Activated gamma-delta T cell treated with Interleukin-2 at 50 U/mL for 16 hours (primary cell): Measurements from ENCODE around the gene BIRC3.
"Not testable (repeated sequence)": the region's sequence is repeated elsewhere in the genome, so short reads cannot be mapped to it uniquely, and the experiment has no call there.

ENCODE experiments used
- DNase-seq: peaks from one replicate; pipeline ENCODE4 v3.0.0-alpha.2; 2020

The BIRC3 gene

DNA sequence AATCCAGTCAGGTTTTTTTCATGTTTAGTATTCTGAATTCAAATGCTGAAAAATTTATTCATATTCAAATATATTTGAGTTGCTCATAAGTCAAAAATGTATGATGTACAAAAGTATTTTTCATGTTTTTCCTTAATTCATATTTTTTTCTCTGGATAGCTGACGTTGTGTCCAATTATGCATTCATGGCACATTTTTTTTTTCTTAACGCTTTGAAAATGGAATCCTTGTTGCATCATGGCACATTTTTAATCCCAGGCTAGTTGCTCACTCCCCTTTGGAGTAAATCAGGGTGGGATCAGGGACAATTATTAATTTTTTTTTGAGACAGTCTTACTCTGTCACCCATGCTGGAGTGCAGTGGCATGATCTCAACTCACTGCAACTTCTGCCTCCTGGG is 14.1 kb downstream of the BIRC3 start:
- no peak for DNase-seq

DNA sequence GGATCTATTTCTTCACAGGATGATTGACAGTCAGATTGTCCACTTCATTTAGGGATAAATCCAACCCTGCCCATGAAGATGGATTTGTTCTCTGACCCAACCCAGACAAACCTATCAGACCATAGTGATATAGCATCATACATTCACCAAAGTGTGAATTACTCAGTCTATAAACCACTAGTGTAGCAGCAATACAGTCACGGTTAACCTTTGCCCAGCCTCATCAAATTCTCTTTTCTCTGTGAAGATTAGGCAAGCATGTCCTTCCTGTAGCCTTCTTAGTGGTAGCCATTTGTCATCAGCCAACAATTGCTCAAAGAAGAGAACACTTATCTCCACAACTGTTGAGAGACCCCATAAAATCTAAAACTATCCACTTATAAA is 15.3 kb downstream of the BIRC3 start:
- DNase-seq, result no peak

GRCh38 chr11:102338479-102339010 is 21.3 kb downstream of the BIRC3 start:
- no peak for DNase-seq

GRCh38 chr11:102341311-102341710 is 24.0 kb downstream of the BIRC3 start:
- DNase-seq, result not testable (repeated sequence)

DNA sequence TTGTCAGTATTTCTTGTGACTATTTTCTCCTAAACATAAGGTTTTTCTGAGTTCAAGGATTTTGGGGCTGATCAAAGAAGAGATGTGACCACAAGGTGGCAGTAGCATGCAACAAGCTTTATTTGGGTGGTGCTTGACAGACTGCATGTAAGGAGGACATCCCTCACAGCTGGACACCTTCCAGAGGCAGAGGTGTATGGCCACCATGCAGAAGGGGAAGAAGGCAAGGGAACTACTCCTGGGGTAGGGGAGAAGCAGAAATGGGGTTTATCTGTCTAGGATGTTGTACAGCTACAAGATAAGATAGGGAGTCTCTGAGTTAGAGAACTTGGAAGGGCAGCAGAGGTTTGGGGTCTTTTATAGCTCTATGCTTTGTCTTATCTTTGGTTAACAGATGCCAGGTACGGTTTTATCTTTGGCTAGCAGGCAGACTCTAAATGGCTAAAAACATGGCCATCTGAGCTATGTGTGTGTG is 24.6 kb downstream of the BIRC3 start:
- DNase-seq, result peak; percentile 74

DNA sequence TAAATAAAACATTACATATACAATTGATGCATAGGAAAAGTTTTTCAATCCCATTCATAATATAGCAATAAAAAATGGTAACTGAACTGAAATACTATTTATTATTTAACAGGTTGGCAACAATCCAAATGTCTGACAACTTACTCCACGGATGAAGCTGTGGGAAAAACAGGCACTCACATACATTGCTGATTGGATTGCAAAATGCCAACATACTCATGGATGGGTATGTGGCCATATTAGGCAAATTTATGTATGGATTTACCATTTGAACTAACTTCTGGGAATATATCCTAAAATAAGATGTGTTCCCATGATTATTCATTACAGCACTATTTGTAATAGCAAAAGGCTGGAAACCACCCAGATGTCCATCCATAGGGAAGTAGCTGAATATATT is 26.5 kb downstream of the BIRC3 start:
- DNase-seq, result no peak

GRCh38 chr11:102345904-102346303 is 28.6 kb downstream of the BIRC3 start:
- DNase-seq, result peak; percentile 10

DNA sequence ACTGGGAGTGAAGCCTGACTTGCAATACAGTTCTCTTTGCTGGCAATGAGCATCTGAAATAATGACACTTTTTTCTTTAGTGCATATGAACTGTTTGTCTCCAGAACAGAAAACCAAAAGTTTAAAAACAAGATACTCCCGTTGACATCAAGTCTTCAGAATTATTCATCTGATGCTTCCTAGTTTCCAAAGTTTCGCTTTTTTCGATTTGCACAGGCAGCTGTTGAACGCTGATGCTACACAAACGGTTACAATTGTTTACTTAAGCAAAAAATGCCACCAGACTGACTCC is 29.1 kb downstream of the BIRC3 start:
- DNase-seq, result no peak

- peak; percentile 91 for DNase-seq
These were observed 29.6 kb downstream of the BIRC3 start, which contains the start of gene BIRC2 for GRCh38 chr11:102346748-102347461. BIRC2 (plus strand) TSS chr11:102347214; CDS start chr11:102349855, 2,641 bp downstream.

DNA sequence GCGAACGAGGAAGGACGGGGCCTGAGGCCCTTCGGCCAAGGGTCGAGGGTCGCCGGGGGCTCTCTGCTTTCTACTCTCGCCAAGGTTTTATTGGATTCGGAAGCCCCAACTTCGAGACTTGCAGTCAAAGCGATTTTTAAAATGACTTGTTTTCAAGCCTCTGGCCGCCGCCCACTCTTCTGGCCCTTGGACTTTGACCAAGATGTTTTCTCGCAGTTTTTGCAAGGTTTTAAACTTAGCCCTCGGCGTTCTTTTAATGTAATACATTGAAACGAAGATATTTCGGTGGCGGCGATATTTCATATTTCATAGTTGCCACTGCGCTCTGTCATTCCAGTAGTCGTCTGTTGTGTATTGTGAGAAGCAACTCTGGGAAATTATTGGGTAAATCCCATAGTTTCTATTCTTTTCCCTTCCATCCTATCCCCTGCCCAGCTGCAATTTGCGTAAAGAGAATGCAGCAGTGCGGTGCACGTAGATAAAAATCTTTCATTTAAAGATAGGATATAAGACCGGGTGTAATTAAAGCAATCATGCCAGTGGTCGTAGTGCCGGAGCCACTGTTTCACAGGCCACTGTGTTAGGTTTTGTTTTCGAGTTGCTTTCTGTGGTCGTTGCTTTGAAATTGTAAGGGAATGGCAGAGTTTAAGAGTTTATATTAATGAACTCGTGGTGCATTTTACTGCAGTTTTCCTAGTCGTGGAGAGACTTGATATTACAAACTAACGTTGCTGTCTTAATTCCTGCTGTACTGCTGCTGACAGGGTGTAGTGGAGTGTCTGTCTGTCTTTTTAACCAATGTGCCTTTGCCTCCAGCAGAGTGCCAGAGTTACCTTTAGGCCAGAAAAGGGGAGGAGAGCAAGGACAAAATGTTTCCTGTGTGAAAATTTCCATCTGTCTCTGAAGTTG is 30.4 kb downstream of the BIRC3 start:
- DNase-seq, result no peak

DNA sequence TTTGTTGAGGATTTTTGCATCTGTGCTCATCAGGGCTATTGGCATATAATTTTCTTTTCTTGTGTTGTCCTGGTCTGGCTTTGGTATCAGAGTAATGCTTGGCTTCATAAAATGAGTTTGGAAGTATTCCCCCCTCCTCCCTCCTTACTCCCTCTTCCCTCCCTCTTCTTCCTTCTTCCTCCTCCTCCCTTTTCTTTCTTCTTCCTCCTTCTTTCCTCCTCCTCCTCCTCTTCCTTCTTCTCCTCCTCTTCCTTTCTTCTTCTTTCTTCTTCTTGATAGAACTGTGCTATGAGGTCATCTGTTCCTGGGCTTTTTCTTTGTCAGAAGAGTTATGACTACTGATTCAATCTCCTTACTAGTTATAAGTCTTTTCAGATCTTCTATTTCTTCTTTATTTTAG is 39.8 kb downstream of the BIRC3 start:
- no peak for DNase-seq

DNA sequence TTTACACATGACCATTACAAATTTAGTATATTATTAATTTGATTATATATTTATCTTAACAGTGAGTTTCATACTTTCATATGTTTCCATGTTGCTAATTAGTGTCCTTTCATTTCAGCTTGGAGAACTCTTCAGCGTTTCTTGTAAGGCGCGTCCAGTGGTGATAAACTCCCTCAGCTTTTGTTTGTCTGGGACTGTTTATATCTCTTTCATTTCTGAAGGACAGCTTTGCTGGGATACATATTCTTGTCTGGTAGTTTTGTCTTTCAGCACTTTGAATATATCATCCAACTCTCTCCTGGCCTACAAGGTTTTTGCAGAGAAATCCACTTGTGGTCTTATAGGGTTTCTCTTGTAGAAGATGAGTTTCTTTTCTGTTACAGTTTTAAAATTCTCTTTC is 42.1 kb downstream of the BIRC3 start:
- DNase-seq, result no peak

DNA sequence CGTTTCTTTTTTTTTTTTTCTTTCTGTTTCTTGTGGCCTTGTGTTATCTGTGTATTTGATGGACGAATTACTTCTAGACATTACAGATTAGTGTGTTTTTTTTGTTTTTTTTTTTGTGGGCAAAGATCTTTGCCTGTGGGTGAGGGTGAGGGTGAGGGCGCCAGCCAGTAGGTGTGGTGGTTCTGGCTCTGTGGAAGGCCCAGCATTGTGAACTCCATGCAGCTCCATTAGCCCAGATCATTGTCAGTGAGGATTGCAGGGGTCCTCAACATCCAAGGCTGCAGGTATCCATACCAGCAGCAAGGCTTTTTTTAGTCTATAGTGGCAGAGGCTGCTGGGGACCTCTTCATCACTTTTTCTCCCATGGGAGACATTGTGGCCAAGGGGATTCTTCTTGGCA is 43.4 kb downstream of the BIRC3 start:
- peak; percentile 32 for DNase-seq

DNA sequence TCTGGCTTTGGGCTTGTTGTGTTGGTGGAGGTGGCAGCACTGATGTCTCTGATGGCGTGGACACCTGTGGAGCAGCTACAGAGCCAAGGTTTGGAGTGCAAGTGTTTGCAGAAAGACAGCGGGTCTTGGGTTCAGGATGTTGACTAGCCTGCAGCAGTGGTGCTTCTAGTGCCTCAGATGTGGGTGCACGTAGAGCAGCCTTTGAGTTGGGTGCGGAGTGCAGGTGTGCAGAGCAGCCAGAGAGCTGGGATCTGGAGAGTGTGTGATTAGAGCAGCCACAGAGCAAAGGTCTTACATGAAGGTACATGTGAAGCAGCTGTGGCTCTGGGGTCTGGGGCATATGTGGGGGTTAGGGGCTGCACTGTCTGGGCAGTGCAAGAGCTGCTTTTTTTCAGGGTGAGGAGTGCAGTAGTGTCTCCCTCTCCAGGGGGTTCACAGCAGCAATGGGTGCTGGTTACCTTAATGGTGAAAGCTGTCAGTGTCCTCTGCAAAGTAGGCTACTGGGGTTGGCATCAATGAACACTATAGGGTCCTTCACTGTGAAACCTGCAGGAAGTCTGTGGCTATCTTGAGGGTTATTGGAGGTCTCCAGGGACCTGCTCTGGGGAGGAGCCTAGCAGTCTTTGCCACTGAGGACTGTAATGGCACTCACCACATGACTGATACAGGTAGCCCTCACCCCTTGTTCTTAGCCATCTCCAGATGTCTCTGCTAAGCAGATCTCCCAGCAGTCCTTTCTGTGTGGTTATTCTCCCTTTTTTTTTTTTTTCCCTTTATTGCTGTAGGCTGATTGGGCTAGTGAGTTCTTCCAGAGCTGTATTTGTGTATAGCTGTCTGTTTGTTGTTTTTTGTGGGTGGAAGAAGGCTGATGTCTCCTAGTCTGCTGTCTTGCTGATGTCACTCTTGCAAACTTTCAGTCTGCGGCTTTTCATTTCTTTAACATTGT is 44.1 kb downstream of the BIRC3 start:
- DNase-seq, result peak; percentile 51

DNA sequence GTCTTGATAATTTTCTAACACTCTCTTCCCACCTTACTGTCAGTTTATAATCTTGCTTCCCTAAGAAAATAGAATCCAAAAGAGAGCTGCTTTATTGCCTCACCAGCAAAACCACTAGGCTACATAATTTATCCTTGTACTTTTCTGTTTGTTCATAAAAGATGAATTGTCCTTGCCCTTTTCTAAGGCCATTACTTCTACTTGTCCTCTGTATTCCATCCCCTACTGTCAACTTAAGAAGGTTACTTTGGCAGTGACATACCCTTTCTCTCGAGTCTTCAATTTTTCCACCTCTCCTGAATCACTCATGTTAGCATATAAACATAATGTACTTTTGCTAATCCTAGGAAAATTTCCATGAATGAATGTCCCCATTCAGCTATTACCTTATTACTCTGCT is 47.7 kb downstream of the BIRC3 start:
- no peak for DNase-seq

- DNase-seq, result no peak
These were observed 50.1 kb downstream of the BIRC3 start for GRCh38 chr11:102367364-102367763.

- DNase-seq, result no peak
These were observed 51.2 kb downstream of the BIRC3 start for GRCh38 chr11:102368472-102368871.

DNA sequence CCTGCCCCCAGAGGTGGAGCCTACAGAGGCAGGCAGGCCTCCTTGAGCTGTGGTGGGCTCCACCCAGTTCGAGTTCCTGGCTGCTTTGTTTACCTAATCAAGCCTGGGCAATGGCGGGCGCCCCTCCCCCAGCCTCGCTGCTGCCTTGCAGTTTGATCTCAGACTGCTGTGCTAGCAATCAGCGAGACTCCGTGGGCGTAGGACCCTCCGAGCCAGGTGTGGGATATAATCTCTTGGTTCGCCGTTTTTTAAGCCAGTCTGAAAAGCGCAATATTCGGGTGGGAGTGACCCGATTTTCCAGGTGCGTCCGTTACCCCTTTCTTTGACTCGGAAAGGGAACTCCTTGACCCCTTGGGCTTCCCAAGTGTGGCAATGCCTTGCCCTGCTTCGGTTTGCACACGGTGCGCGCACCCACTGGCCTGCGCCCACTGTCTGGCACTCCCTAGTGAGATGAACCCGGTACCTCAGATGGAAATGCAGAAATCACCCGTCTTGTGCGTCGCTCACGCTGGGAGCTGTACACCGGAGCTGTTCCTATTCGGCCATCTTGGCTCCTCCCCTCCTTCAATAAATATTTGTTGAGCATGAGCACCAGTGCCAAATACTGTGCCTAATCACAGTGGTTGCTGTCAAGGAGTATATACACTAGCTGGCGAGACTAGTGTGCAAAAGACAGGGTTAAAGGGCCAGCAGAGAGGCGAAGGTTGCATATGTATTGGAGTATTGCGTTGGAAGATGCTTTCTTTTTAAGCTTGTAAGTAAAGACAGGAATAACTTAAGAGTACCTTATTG is 57.5 kb downstream of the BIRC3 start:
- not testable (repeated sequence) for DNase-seq

- no peak for DNase-seq
These were observed 58.6 kb downstream of the BIRC3 start for GRCh38 chr11:102375720-102376399.

- DNase-seq, result no peak
These were observed 60.6 kb downstream of the BIRC3 start for GRCh38 chr11:102377891-102378290.

DNA sequence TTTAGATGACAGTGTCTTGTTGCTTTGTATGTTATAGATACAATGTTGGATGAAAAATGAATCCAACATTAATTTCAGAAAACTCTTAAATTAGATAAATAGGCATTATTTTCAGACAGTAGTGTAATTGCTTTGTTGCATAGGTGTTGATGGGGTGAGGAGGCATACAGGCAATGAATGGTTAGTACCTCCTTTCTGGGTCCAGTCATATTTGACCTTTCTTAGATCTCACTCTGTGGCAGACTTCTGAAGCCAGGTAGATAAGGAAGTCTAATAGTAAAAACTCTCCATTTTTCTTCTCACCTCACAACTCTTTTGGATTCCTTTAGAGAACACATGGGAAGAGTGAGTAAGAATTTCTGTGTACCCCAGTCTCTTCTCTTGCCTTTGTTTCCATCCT is 61.5 kb downstream of the BIRC3 start:
- no peak for DNase-seq
